Stimulated activated memory B cell treated with anti-CD40 and anti-IgM and Interleukin-4, amounts not matched to agents 10 μg/mL and 1 μg/mL and 100 μg/mL, for 72 hours (primary cell): Measurements from ENCODE around the gene BMPR1B.
A peak's percentile ranks its signal among the peaks of the same experiment; 100 is the strongest.

Source experiments
- ATAC-seq: fragments of 150-1000 bp; cut with Tn5 transposase; 2 replicates; pipeline ENCODE4 v1.10.0; 2021
- H3K27ac Mint-ChIP-seq: one replicate; pipeline ENCODE4 v1.8.0; 2022; ENCODE audit warnings: mild to moderate bottlenecking, mixed read lengths
- H3K27me3 Mint-ChIP-seq: one replicate; pipeline ENCODE4 v1.8.0; 2022; ENCODE audit warnings: mixed read lengths
- H3K36me3 Mint-ChIP-seq: one replicate; pipeline ENCODE4 v1.8.0; 2022; ENCODE audit warnings: mixed read lengths
- H3K4me1 Mint-ChIP-seq: one replicate; pipeline ENCODE4 v1.8.0; 2022; ENCODE audit warnings: mixed read lengths
- H3K4me3 Mint-ChIP-seq: one replicate; pipeline ENCODE4 v1.8.0; 2022; ENCODE audit warnings: mild to moderate bottlenecking, moderate library complexity, mixed read lengths
- H3K9me3 Mint-ChIP-seq: one replicate; pipeline ENCODE4 v1.8.0; 2022; ENCODE audit warnings: mixed read lengths

BMPR1B gene

GRCh38 chr4:95178938-95179337 is 421.2 kb downstream of the BMPR1B start:
- H3K4me1 Mint-ChIP-seq = no peaks in the 10 kb centered on the region
- no peak overlapping the region for H3K4me3 Mint-ChIP-seq
- H3K27me3 Mint-ChIP-seq = no peaks in the 10 kb centered on the region
- H3K36me3 Mint-ChIP-seq = no peaks in the 10 kb centered on the region
- H3K9me3 Mint-ChIP-seq = no peaks in the 10 kb centered on the region
- no peak overlapping the region for H3K27ac Mint-ChIP-seq
- ATAC-seq = no peak

DNA sequence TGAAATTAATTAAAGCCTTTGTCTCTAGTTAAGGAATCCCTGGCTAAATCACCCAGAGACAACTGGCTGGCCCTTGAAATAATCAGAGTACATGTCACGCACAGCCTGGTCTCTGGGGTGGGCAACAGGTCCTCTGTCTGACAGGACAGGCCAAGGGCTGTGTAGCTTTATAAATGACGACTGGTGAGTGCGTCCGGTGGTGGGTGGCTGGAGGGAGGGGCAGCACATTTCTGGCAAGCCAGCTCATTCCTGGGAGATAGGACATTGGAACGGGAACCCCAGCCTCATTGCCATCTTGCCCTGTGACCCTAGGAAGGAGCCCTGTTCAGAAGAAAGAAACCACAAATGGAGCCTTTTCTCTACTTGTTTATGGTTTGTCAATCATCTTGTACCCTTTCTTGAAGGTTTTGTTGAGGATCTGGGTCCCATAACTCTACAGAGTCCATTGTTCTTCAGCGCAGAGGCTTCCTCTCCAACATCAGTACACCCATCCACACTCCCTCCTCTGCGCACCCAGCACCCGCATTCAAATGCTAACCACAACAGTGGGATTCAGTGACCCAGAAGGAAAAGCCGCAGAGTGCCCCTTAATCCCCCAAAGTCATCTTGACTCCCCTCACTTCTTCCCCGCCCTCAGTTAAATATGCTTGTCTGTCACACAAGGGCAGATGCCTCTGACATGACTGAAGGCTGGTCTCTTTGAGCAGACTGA is 422.9 kb downstream of the BMPR1B start:
- no peaks in the 10 kb centered on the region for H3K36me3 Mint-ChIP-seq
- H3K9me3 Mint-ChIP-seq = no peaks in the 10 kb centered on the region
- H3K4me1 Mint-ChIP-seq = no peaks in the 10 kb centered on the region
- H3K27ac Mint-ChIP-seq = no peak overlapping the region
- H3K27me3 Mint-ChIP-seq = no peaks in the 10 kb centered on the region
- no peak overlapping the region for H3K4me3 Mint-ChIP-seq
- no peak for ATAC-seq

DNA sequence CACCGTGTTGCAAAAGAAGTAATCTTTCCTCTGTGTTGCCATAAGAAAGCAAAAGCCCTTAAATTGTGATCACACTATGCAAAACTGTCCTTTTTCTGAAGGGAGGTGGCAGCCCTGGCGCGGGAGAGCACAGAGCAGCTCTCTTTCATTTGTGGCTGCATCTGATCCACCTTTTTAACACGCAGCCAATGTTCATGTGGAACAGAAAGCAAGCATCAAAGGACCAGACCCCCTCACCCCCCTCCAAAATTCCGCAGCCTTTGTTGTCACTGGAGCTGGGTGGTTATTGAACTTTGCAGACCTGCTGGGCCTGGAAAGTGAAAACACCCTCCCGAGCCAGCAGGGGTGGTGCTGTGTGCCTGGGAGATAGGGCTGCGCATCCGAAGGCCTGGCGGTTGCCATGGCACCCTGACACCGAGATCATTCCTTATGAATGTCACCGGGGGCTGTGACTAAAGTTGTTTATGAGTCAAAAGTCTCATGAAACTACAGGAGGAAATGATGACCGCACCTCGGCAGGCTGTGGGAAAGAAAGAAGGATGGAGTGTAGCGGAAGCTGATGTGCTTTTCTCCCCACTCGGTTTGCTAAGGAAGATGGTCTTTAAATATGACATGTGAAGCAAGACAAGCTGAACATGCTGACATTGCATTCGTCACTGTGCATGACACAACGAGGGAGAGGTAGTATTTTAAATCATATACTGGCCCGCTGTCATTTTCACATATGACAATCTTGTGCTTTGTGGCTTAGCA is 423.7 kb downstream of the BMPR1B start:
- no peaks in the 10 kb centered on the region for H3K27me3 Mint-ChIP-seq
- no peak overlapping the region for H3K4me3 Mint-ChIP-seq
- H3K4me1 Mint-ChIP-seq = no peaks in the 10 kb centered on the region
- H3K27ac Mint-ChIP-seq = no peak overlapping the region
- ATAC-seq = no peak
- H3K9me3 Mint-ChIP-seq = no peaks in the 10 kb centered on the region
- H3K36me3 Mint-ChIP-seq = no peaks in the 10 kb centered on the region

- no peaks in the 10 kb centered on the region for H3K36me3 Mint-ChIP-seq
- H3K4me1 Mint-ChIP-seq = no peaks in the 10 kb centered on the region
- H3K9me3 Mint-ChIP-seq = no peaks in the 10 kb centered on the region
- H3K4me3 Mint-ChIP-seq = no peak overlapping the region
- H3K27ac Mint-ChIP-seq = no peak overlapping the region
- no peak for ATAC-seq
- no peaks in the 10 kb centered on the region for H3K27me3 Mint-ChIP-seq
Observed at GRCh38 chr4:95181996-95182306, 424.2 kb downstream of the BMPR1B start.

- no peaks in the 10 kb centered on the region for H3K4me1 Mint-ChIP-seq
- H3K36me3 Mint-ChIP-seq = no peaks in the 10 kb centered on the region
- H3K9me3 Mint-ChIP-seq = no peaks in the 10 kb centered on the region
- H3K27ac Mint-ChIP-seq = no peak overlapping the region
- no peaks in the 10 kb centered on the region for H3K27me3 Mint-ChIP-seq
- no peak overlapping the region for H3K4me3 Mint-ChIP-seq
- no peak for ATAC-seq
Observed at GRCh38 chr4:95183656-95184408, 426.1 kb downstream of the BMPR1B start.

DNA sequence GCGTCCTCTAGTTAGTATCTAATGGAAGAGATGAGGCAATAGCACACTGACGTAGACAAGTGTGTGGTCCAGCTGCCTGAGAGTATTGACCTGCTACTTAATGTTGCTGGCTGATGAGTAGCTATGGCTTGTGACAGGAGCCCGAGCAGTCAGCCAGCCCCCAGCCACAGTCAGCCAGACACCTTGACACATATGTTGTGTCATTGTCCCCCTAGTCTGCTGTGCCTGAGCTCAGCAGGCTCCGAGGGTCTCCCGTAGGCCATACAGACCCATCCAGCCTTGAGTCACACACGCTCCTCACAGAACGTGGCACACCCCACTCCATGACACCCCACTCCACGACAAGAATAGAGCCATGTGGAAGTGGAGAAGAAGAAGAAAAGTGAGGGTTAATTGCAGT is 428.9 kb downstream of the BMPR1B start:
- Mint-ChIP-seq H3K27ac (no peak overlapping the region), H3K9me3 (peaks cover 4% of the 10 kb centered on the region), H3K4me3 (no peak overlapping the region), H3K4me1 (no peaks in the 10 kb centered on the region), H3K36me3 (no peaks in the 10 kb centered on the region), H3K27me3 (no peaks in the 10 kb centered on the region)
- ATAC-seq = peak; percentile 18

DNA sequence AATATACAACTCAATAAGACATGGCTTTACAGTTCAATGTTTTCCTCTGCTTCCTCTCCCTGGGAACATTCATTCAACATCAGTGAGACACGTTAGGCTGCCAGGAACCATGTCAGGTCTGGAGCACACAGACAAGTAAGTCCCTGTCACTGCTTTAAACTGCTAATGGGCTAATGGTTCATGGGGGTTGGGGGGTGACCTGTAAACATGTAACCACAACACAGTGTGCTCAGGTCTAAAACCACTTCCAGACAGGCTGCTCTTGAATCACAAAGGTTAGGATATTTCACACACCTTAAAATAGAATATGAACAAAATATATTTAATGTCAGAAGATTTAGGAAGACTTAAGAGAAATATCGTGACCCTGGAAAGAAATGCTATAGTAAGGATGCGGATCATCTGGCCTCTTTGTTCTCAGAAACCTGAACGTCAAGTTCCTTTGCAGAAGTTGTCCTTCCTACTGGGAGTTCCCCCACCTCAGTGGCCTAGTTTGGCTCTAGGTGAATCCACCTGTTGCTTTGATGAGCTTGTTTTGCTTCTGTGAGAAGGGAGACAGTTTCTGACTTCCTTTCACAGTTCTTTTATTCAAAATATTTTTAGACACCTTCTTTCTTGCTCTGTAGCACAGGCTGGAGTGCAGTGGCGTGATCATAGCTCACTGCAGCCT is 431.1 kb downstream of the BMPR1B start:
- Mint-ChIP-seq H3K36me3 (no peaks in the 10 kb centered on the region), H3K27me3 (no peaks in the 10 kb centered on the region), H3K4me1 (no peaks in the 10 kb centered on the region), H3K9me3 (peaks cover 14% of the 10 kb centered on the region), H3K27ac (no peak overlapping the region), H3K4me3 (no peak overlapping the region)
- ATAC-seq = no peak

GRCh38 chr4:95190751-95191436 is 433.1 kb downstream of the BMPR1B start:
- H3K36me3 Mint-ChIP-seq = no peaks in the 10 kb centered on the region
- no peak overlapping the region for H3K4me3 Mint-ChIP-seq
- no peaks in the 10 kb centered on the region for H3K4me1 Mint-ChIP-seq
- H3K27ac Mint-ChIP-seq = no peak overlapping the region
- H3K9me3 Mint-ChIP-seq = peaks cover 14% of the 10 kb centered on the region
- H3K27me3 Mint-ChIP-seq = no peaks in the 10 kb centered on the region
- ATAC-seq = no peak

DNA sequence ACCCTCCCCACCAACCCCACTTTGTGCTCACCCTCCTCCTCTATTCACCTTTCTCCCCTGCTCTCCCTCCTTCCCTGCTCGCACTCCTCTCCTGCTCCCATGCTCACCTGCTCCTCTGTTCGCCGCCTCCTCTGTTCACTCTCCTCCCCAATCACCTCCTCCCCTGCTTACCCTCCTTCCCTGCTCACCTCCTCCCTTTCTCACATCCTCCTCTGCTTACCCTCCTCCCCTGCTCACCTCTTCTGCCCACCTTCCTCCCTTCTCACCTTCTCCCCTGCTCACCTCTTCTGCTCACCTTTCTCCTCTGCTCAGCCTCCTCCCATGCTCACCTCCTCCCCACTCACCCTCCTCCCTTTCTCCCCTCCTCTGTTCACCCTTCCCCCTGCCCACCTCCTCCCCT is 433.8 kb downstream of the BMPR1B start:
- H3K27me3 Mint-ChIP-seq = no peaks in the 10 kb centered on the region
- H3K4me3 Mint-ChIP-seq = no peak overlapping the region
- H3K27ac Mint-ChIP-seq = no peak overlapping the region
- no peaks in the 10 kb centered on the region for H3K36me3 Mint-ChIP-seq
- ATAC-seq = no peak
- H3K9me3 Mint-ChIP-seq = peaks cover 14% of the 10 kb centered on the region
- no peaks in the 10 kb centered on the region for H3K4me1 Mint-ChIP-seq

- Mint-ChIP-seq H3K4me3 (no peak overlapping the region), H3K27me3 (no peaks in the 10 kb centered on the region), H3K27ac (no peak overlapping the region), H3K36me3 (no peaks in the 10 kb centered on the region), H3K9me3 (peaks cover 14% of the 10 kb centered on the region), H3K4me1 (no peaks in the 10 kb centered on the region)
- no peak for ATAC-seq
Observed at GRCh38 chr4:95193391-95194224, 435.9 kb downstream of the BMPR1B start.

DNA sequence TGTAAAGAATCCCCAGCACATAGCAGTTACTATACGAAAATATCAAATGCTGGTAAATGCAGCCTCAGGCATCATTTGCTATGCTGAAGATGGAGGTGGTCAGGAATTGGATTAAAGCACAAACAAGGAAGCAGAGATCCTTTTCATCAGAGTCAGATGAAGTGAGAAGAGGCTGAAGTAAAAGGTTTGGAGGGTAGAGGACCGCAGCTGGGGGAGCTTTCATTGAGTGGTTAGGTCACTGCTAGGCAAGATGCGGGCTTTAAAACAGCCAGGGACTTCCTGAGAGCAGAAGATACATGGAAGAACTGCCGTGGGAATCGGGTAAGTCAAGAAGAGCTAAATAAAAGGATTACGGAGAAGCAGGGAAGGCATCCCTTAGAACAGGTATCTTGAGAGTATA is 439.6 kb downstream of the BMPR1B start:
- Mint-ChIP-seq H3K27ac (no peak overlapping the region), H3K9me3 (peaks cover 6% of the 10 kb centered on the region), H3K4me3 (no peak overlapping the region), H3K27me3 (no peaks in the 10 kb centered on the region), H3K4me1 (no peaks in the 10 kb centered on the region), H3K36me3 (no peaks in the 10 kb centered on the region)
- no peak for ATAC-seq

DNA sequence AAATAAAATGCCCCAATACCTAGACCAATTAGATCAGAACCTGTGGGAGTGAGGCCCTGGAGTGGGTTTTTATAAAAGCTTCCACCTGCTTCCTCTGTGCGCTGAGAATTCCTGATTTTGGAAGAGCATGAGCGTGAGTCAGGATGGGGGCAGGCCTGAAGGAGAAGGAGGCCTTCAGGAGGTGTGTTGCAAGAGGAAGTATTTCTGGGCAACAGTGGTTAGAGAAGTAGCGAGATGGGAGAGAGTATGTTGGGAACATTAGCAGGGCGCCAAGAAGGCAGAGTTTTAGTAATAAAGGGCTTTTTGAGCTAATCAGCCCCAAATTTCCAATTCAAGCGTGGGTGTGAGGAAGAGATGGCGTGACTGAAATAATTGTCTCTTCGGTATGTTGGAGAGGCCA is 441.2 kb downstream of the BMPR1B start:
- Mint-ChIP-seq H3K36me3 (no peaks in the 10 kb centered on the region), H3K4me3 (no peak overlapping the region), H3K9me3 (no peaks in the 10 kb centered on the region), H3K4me1 (no peaks in the 10 kb centered on the region), H3K27ac (no peak overlapping the region), H3K27me3 (no peaks in the 10 kb centered on the region)
- no peak for ATAC-seq

- H3K4me3 Mint-ChIP-seq = no peak overlapping the region
- no peaks in the 10 kb centered on the region for H3K27me3 Mint-ChIP-seq
- H3K27ac Mint-ChIP-seq = no peak overlapping the region
- no peaks in the 10 kb centered on the region for H3K36me3 Mint-ChIP-seq
- H3K4me1 Mint-ChIP-seq = no peaks in the 10 kb centered on the region
- no peak for ATAC-seq
- no peaks in the 10 kb centered on the region for H3K9me3 Mint-ChIP-seq
Observed at GRCh38 chr4:95204267-95204844, 446.6 kb downstream of the BMPR1B start.

DNA sequence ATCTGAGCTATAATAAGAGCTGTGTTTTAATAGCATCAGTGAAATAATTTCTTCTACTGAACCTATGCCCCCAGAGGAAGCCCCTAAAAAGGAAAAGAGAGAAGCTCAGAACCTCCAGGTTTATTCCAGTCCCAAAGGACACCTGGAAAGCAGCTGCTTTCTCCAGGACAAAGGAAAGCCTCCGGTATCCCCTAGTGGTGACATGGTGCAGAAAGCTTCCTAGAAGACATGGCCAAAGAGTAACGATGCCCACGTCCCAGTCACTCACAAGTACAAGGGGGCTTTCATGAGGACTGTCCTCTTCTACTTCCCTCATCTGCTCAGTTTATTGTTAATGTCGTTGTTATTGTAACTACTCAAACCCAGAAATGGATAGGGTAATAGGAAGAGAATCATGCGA is 447.1 kb downstream of the BMPR1B start:
- no peaks in the 10 kb centered on the region for H3K4me1 Mint-ChIP-seq
- H3K27ac Mint-ChIP-seq = no peak overlapping the region
- H3K9me3 Mint-ChIP-seq = no peaks in the 10 kb centered on the region
- H3K4me3 Mint-ChIP-seq = no peak overlapping the region
- no peaks in the 10 kb centered on the region for H3K36me3 Mint-ChIP-seq
- no peaks in the 10 kb centered on the region for H3K27me3 Mint-ChIP-seq
- ATAC-seq = no peak
